ENCODE results near the gene HAPLN2.
A peak's percentile ranks its signal among the peaks of the same experiment; 100 is the strongest.

The HAPLN2 gene

DNA sequence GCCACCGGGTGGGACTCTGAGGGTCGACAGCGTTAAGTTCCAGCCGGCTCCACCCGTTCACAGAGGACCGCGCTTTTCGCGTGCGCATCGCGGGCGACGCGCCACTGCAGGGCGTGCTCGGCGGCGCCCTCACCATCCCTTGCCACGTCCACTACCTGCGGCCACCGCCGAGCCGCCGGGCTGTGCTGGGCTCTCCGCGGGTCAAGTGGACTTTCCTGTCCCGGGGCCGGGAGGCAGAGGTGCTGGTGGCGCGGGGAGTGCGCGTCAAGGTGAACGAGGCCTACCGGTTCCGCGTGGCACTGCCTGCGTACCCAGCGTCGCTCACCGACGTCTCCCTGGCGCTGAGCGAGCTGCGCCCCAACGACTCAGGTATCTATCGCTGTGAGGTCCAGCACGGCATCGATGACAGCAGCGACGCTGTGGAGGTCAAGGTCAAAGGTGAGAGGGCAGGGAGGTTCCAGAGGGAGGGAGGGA lies 27.6 kb downstream of the HAPLN2 start:
- DNase-seq = no peak

DNA sequence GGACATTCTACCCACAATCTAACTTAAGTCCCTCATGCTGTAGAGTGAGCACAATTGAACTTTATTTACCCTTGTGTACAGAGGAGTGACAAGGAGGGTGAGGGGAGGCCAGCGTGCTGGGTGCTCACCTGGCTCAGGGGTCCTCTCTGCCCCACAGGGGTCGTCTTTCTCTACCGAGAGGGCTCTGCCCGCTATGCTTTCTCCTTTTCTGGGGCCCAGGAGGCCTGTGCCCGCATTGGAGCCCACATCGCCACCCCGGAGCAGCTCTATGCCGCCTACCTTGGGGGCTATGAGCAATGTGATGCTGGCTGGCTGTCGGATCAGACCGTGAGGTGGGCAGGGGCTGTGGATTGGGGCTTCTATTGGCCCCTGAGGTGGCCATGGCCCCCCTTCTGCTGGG lies 28.1 kb downstream of the HAPLN2 start:
- DNase-seq = no peak

DNA sequence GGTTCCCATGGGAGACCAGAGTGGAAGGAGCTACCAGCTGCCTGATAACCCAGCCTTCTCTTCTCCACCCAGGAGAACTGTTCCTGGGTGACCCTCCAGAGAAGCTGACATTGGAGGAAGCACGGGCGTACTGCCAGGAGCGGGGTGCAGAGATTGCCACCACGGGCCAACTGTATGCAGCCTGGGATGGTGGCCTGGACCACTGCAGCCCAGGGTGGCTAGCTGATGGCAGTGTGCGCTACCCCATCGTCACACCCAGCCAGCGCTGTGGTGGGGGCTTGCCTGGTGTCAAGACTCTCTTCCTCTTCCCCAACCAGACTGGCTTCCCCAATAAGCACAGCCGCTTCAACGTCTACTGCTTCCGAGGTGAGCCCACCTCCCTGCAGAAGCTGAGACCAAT lies 29.3 kb downstream of the HAPLN2 start:
- no peak for DNase-seq

DNA sequence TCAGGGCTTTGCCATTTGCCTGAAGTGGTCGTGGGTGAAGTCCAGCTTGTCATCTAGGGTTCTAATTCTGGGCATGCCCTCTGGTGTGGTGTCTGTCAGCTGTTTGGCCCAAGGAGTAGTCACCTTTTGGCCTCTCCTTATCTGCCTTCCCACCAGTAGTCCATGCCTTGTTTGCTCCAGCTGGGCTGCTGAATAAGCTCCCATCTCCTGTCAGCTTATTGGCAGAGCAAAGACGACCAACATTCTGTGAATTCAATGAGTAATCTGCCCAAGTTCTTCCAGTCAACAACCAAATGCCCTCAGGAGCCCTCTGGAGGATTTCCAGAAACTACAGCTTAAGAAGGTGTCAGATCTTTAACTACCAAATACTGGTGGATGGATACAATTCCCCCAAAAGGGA lies 29.7 kb downstream of the HAPLN2 start:
- DNase-seq = no peak

DNA sequence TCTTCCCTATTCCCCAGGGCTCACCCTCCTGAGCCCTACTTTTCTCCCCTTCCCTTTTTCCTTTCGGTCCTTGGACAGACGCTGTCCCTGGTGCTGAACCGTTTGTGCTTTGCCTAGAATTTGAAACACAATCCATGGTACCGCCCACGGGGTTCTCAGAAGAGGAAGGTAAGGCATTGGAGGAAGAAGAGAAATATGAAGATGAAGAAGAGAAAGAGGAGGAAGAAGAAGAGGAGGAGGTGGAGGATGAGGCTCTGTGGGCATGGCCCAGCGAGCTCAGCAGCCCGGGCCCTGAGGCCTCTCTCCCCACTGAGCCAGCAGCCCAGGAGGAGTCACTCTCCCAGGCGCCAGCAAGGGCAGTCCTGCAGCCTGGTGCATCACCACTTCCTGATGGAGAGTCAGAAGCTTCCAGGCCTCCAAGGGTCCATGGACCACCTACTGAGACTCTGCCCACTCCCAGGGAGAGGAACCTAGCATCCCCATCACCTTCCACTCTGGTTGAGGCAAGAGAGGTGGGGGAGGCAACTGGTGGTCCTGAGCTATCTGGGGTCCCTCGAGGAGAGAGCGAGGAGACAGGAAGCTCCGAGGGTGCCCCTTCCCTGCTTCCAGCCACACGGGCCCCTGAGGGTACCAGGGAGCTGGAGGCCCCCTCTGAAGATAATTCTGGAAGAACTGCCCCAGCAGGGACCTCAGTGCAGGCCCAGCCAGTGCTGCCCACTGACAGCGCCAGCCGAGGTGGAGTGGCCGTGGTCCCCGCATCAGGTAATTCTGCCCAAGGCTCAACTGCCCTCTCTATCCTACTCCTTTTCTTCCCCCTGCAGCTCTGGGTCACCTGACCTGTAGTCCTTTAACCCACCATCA lies 33.1 kb downstream of the HAPLN2 start:
- no peak for DNase-seq

DNA sequence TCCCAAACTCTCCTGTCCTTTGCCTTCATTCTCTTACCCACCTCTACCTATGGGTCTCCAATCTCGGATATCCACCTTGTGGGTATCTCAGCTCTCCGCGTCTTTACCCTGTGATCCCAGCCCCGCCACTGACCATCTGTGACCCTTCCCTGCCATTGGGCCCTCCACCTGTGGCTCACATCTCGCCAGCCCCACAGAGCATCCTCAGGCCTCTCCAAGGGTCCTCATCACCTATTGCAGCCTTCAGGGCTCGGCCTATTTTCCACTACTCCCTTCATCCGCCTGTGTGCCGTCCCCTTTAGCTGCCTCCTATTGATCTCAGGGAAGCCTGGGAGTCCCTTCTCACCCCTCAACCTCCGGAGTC lies 33.8 kb downstream of the HAPLN2 start:
- no peak for DNase-seq

DNA sequence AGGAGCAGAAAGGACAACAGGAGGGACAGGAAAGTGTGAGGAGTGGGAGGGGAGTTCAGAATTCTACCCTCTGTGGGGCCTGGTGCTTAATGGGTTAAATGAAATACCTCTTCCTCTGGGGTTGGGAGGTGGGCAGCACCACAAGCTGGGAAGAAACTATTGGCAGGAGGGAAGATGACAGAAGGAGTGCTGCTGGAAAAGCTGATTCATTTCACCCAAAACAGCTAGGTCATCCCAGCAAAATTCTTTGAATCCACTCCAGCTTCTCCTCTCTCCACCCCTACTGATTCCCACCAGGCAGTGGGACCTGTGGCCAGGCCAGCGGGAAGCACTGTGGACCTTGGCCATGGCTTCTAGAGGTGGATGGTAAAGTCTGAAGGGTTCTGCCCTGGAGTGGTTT lies 35.5 kb downstream of the HAPLN2 start:
- no peak for DNase-seq

DNA sequence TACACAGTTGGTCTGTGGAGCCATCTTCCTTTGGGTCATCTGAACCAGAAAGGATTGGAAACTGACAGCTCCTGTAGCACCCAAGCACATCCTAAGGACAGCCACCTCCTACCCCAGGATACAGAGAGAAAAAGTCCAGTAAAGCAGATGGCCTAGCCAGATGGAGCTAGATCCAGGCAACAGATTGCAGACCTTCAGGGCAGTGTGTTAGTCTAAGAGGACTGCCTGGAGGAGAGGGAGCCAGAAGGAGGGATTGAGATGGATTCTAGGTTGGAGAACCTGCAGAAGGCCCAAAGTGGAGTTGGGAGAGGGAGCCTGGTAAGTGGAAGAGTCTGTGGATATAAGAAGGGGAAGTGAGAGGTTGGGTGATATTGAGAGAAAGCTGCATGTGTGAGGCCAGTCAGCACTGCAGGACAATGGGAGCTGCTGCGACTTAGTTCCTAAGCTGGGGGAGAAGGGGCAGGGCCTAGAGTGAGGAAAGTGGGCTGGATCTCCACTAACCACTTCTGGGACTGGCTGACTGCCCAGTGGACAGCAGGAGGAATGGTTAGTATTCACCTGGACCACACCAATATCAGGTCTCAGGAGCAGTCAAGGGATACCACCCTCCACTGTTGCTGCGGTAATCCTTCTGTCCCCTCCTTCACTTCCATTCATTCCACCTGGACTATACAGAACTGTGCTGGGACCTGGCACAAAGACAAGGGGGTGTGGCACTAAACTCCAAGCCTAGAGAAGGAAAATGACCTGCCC lies 36.1 kb downstream of the HAPLN2 start:
- no peak for DNase-seq

DNA sequence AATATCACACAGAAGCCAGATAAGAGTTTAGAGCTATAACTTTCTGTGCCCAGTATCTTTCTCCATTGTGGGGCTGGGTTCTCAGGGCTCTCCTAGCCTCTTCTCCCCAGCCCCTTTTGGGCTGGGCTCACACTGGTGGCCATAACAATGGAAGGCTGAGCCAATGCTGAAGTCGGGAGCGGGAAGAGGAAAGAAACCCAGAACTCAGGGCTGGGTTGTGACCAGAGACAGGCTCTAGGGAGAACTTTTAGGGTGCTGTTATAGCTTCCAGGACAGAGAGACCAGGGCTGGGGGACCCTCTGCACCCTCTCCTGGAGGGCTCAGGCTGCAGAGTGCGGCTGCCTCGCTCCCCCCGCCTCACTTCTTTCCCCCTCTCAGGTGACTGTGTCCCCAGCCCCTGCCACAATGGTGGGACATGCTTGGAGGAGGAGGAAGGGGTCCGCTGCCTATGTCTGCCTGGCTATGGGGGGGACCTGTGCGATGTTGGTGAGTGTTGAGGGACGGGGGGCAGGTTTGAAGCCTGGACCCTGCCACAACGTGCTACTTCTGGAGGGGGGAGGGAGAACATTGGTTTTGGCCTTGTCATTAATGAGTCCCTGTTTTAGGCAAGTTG lies 36.8 kb downstream of the HAPLN2 start:
- no peak for DNase-seq

DNA sequence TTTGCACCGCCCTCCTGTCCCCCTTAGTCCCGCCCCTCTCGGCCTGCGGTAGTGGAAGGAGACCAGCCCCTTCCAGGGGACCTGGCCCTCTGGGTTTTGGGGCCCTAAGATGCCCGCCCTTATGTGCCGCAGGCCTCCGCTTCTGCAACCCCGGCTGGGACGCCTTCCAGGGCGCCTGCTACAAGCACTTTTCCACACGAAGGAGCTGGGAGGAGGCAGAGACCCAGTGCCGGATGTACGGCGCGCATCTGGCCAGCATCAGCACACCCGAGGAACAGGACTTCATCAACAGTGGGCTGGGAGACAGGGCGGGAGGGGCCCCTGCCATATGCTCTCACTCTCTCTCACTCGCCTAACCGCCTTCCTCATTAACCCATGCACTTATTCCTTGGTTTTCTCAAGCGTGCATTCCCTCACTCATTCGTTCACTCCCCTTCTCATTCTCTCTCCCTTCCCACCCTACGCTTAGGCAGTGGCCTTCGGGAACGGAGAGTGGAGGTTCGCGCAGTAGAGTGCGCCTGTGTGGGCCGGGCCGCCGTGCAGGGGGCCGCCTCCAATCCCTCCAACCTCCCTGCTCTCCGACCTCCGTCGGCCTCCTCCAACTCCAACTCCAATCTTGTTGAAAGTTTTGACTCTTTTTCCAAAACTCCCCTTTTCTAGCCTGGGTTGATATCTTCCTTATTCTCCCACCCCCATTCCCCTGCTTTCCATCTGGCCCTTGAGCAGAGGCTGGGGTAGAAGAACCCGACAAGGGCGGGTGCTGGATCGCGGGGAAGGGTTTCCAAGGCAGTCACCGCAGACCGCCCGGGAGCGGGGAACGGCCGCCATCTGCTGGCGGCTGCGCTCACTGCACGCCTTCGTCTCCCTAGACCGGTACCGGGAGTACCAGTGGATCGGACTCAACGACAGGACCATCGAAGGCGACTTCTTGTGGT lies 37.9 kb downstream of the HAPLN2 start:
- DNase-seq = peak; percentile 33

DNA sequence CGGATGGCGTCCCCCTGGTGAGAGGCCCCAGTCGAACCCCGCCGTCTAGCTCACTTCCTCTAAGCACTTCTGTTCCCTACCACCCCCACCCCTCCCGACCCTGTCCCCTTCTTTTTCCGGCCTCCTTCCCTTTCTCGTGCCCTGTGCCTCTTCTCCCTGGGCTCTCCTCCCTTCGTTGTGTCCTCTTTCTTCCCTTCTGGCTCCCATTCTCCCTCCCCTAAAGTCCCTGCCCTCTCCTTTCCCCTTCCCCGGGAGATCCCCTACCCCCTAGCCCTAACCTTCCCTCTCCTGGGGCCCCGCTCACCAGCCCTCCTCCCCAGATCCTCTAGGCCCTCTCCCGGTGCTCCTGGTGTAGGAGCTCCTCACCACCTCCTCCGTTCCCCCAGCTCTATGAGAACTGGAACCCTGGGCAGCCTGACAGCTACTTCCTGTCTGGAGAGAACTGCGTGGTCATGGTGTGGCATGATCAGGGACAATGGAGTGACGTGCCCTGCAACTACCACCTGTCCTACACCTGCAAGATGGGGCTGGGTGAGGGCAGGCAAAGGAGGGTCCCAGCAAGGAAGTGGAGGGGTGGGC lies 38.6 kb downstream of the HAPLN2 start:
- DNase-seq = no peak

DNA sequence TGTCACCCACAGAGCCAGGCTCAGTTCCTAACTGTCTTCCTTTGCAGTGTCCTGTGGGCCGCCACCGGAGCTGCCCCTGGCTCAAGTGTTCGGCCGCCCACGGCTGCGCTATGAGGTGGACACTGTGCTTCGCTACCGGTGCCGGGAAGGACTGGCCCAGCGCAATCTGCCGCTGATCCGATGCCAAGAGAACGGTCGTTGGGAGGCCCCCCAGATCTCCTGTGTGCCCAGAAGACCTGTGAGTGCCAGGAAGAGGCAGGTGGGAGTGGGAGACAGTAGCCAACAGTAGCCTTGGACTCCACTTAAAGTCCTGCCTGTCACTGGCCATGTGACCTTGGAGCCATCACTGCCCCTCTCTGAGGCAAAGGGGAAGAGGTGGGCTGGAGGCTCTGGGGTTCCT lies 39.3 kb downstream of the HAPLN2 start:
- DNase-seq = no peak

DNA sequence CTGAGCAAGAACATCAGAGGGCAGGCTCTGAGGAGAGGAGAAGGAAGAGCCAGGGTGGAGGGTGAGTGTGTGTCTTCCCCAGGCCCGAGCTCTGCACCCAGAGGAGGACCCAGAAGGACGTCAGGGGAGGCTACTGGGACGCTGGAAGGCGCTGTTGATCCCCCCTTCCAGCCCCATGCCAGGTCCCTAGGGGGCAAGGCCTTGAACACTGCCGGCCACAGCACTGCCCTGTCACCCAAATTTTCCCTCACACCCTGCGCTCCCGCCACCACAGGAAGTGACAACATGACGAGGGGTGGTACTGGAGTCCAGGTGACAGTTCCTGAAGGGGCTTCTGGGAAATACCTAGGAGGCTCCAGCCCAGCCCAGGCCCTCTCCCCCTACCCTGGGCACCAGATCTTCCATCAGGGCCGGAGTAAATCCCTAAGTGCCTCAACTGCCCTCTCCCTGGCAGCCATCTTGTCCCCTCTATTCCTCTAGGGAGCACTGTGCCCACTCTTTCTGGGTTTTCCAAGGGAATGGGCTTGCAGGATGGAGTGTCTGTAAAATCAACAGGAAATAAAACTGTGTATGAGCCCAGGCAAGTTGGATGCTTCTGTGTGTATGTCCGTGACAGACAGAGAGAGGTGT lies 39.8 kb downstream of the HAPLN2 start:
- DNase-seq = no peak

DNA sequence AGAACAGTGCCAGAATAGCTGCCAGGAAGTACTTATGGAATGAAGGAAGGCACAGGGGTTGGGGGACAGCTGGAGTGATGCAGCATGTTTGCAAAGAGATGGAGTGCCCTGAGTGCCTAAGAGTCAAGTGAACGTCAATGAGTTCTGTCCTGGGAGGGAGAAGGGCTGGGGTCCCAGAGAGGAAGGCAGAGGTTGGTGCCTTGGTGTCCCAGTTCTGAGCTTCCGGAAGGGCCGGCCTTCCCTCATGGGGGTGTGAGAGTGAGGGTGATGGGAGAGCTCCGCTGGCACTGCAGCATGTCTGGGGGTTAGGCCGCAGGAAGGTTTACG lies 40.4 kb downstream of the HAPLN2 start:
- no peak for DNase-seq

DNA sequence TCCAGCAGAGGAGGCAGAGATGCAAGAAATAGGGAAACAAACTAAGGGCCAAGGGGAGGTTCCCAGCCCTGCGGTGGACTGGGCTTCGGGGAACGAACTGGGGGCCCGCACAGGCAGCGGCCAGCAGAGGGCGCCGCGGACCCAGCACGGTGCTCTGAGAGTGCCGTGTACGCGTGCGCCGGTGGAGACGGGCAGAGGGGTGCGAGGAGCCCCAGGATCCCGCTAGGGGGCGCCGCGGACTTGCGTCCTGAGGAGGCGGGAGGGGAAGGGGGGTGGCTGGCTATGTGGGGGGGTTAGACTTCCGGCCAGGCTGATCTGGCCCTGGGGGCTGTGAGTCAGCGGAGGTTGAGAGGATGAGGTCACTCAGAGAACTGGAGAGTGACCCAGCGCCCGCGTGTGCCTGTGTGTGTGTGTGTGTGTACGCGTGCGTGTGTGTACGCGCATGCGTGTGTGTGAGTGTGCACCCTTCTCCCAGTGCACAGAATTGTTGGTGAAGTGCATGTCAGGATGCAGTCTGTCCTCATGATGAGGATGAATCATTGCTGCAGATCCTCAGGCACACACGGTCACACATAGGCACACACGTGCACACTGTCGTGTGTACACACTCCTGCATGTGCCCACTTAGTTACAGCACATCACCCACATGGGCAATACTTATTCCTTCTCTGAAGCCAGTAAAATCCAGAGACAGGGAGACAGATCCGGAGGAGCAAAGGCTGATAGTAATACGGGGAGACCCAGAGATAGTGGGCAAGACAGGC lies 41.0 kb downstream of the HAPLN2 start:
- DNase-seq = peak; percentile 80

DNA sequence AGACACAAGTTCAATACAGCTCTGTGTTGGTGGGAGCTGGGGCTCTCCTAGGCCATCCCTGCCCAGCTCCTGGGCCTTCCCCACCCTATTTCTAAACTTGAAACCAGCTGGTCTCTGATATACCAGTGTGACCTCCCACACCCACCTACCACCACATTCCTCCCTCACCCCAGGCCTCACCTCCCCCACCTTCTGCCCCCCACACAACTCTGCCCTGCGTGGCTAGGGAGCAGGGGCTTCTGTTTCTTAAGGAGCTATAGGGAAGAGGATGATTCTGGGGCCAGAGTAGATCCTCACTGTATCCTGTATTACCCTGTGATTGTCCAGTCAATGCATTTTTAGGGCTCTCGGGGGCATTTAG lies 41.5 kb downstream of the HAPLN2 start:
- no peak for DNase-seq

DNA sequence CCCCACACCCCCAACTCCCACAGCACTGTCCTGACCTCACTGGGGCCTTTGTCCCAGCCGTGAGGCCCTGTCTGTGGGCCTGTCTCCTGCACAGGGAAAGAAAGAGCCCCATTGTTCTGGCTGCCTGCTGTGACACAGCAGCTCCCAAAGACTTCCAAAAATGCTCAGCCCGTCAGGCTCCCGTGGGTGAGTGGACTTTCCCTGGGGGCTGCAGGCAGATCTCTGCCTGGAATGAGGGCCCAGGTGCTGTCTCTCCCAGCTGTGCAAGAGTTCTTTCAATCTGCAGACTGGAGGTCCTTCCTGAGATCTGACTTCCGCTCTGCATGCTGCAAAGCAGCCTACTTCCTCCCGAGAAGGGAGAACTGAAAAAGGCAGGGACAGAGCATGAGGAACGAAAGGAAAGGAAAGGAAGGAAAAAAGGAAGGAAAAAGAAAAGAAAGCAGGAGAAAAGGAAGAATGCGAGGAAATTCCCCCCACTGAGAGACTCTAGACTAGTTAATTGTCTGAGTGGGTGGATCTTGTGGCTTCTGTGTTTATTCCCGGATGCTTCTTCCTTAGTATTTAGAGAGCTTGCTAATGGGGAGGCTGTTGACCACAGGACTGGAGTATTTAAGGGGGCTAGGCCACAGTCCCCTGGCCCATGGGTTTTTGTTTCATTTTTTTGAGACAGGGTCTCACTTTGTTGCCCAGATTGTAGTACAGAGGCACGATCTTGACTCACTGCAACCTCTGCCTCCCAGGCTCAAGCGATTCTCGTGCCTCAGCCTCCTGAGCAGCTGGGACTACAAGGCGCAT lies 43.0 kb downstream of the HAPLN2 start:
- DNase-seq = no peak

DNA sequence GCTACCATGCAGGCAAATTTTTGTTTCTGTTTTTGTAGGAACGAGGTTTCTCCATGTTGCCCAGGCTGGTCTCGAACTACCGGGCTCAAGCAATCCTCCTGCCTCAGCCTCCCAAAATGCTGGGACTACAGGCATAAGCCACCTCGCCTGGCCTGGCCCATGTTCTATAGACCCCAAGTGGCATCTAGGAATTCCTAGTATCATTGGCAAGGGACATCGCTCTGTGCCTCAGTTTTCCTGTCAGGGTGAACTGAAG lies 43.5 kb downstream of the HAPLN2 start:
- DNase-seq = no peak

DNA sequence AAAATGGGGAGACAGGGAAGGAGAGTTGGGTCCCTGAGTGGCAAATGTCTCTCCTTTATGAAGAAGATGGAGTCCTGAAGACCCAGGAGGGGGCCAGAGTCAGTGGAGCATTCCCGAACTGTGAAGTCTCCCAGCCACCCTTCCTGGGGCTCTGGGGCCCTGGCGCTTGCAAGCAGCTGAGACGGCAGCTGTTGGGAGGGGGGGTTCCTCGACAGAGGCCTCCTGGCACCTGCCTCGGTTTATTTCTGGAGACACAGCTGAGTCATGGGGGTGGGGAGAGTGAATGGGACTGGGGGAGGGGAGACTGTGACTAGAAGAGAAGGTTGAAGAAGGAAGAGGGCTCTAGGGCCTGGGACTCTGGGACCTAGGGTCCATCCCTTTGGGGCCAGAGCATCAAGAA lies 44.0 kb downstream of the HAPLN2 start:
- no peak for DNase-seq

DNA sequence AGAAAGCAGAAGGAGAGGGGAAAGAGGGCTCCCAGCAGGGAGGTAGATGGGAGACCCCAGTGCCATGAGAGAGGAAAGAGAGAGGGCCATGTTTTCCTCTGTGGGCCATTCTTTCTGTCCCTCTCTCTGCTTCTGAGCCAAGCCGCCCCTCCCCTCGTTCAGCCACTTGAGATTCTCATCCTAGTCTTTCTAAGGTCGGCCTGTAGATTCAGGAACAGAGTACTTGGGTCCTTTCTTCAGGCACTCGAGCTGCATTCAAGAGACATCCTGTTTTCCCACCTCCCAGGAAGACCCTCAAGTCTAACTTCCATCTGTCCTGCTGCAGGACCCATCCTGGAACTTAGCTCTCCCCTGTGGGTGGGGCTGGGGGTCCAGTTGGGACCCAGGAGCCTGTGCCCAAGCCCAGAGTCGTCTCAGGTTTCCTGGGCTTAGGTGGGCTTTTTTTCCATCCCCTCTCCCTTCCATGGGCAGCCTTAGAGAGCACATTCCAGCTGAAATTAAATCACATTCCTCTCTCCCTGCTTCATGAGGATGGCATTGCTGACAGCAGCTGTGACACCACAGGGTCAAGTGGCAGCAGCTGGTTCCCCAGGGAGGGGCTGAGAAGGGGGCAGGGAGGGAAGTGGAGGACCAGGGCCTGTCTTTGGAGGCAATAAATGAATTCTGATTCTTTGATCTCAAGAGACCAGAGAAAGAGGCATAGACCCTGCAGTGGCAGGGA lies 45.0 kb downstream of the HAPLN2 start:
- no peak for DNase-seq
